ENCODE results near the gene ZNF791.
"Not testable (repeated sequence)": the region's sequence is repeated elsewhere in the genome, so short reads cannot be mapped to it uniquely, and the experiment has no call there.

The ZNF791 gene

DNA sequence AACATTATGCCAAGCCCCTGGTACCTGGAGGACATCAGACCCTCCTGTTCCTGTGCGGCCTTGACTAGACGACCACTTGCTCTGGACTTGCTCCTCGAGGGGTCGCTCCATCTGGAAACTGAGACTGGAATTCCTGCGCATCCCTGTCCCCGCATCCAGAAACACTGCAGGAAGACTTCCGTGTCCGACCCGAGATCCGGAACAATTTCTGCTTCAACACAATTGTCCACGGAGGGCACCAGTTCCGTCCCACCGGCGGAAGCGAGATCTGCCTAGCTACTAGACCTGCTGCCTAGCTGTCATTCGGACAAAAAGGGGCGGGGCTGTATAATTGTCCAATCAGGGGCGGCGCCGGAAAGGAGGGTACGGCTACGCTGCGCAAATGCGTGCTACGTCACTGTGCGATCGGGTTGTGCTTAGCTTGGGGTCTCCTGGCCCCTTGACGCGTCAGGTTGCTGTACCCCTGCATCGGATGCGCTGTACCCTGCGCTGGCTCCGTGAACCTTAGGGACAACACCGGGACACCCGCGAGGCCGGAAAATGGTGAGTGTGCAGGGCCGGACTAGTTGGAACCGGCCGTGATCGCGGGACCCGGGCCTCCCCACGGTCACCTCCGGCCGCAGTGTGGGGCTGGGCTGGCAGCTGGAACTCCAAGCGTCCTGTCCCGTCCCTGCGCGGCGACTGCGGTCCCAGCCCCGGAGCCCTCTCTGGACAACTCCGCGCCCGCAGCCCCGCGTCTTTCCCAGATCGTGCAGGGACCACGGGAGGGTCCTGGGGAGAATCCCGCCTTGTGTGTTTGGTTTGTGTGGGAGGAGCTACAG, at the start of gene ZNF791, which contains the start of gene ZNF490:
Gene ZNF791, plus strand, starts transcription at position 381 of the 821 bp plus-strand sequence. Its CDS starts 160 bp downstream, at position 541.
Gene ZNF490, minus strand, starts transcription at position 274 of the 821 bp plus-strand sequence. Its CDS starts 133 bp downstream, at position 141.
- peak within 1 kb of the TSS; percentile 98 for H3K4me3 ChIP-seq (ENCODE audit: low read length)
- peak; percentile 90 for DNase-seq (ENCODE audit: low read depth)
- TF ChIP-seq, protein P1, sequence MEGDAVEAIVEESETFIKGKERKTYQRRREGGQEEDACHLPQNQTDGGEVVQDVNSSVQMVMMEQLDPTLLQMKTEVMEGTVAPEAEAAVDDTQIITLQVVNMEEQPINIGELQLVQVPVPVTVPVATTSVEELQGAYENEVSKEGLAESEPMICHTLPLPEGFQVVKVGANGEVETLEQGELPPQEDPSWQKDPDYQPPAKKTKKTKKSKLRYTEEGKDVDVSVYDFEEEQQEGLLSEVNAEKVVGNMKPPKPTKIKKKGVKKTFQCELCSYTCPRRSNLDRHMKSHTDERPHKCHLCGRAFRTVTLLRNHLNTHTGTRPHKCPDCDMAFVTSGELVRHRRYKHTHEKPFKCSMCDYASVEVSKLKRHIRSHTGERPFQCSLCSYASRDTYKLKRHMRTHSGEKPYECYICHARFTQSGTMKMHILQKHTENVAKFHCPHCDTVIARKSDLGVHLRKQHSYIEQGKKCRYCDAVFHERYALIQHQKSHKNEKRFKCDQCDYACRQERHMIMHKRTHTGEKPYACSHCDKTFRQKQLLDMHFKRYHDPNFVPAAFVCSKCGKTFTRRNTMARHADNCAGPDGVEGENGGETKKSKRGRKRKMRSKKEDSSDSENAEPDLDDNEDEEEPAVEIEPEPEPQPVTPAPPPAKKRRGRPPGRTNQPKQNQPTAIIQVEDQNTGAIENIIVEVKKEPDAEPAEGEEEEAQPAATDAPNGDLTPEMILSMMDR (conservative IDR thresholded peaks at IDR 0.05; ENCODE audit: low read depth, low read length): peak; percentile 1

DNA sequence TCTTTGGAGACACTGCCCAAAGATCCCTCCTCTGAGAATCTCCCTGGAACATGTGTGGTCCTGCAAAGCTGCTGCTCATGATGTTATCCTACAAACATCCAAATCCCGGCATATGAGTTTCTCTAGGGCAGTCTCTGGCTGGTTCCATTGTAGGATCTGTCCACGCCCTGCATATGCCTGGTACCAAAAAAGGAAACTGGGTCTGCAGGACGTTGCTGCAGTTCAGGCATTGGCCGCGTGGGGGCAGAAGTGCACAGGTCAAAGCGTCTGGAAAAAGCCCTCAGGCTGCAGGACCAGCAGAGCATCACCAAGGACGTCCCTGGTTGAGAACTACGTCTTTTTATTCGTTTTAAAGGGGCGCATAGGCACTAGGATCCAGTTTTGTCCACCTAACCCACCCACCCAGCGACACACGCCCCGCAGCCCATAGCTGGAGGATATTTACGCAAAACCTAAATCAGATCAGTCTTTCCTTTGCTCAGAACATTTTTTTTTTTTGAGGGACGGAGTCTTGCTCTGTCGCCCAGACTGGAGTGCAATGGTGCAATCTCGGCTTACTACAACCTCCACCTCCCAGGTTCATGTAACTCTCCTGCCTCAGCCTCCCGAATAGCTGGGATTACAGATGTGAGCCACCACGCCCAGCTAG, 46.6 kb upstream of the ZNF791 start:
- peak; percentile 48 for DNase-seq (ENCODE audit: low read depth)
- TF ChIP-seq, protein P1 (conservative IDR thresholded peaks at IDR 0.05; ENCODE audit: low read depth, low read length): peak; percentile 99
- no peak overlapping the region for H3K4me3 ChIP-seq (ENCODE audit: low read length)

DNA sequence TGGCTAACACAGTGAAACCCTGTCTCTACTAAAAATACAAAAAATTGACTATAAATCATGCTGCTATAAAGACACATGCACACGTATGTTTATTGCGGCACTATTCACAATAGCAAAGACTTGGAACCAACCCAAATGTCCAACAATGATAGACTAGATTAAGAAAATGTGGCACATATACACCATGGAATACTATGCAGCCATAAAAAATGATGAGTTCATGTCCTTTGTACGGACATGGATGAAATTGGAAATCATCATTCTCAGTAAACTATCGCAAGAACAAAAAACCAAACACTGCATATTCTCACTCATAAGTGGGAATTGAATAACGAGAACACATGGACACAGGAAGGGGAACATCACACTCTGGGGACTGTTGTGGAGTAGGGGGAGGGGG, 44.3 kb upstream of the ZNF791 start:
- not testable (repeated sequence) for H3K4me3 ChIP-seq (ENCODE audit: low read length); DNase-seq (ENCODE audit: low read depth)

DNA sequence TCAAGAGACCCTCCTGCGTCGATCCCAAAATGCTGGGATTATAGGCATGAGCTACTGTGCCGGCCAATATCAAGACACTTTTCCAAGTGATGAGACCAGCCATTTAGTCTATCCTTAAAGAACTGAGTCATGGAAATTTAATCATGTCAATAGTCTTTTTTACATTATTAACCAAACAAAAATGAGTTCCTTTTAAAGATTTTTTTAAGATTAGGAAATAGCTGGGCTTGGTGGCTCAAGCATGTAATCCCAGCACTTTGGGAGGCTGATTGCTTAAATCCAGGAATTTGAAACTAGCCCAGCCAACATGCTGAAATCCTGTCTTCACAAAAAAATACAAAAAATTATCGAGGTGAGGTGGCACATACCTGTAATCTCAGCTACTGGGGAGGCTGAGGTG, 42.8 kb upstream of the ZNF791 start:
- TF ChIP-seq, protein P1 (conservative IDR thresholded peaks at IDR 0.05; ENCODE audit: low read depth, low read length): no peak
- no peak overlapping the region for H3K4me3 ChIP-seq (ENCODE audit: low read length)
- no peak for DNase-seq (ENCODE audit: low read depth)

DNA sequence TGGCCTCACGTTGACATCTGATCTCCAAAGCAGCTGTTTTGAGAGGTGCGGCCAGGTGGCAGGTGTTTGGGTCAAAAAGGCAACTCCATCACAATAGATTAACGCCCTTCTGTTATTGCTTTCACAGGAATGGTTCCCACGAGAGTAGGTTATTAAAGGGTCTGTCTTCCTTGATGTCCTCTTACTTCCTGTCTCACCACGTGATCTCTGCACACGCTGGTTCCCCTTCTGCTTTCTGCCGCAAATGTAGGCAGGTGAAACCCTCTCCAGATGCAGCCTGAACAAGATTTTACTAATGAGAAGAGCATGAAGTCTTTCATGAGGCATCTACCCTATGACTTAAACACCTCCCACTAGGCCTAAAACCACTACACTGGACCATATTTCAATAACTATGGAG, 36.7 kb upstream of the ZNF791 start:
- DNase-seq (ENCODE audit: low read depth): no peak
- H3K4me3 ChIP-seq (ENCODE audit: low read length): no peak overlapping the region
- TF ChIP-seq, protein P1 (conservative IDR thresholded peaks at IDR 0.05; ENCODE audit: low read depth, low read length): no peak

DNA sequence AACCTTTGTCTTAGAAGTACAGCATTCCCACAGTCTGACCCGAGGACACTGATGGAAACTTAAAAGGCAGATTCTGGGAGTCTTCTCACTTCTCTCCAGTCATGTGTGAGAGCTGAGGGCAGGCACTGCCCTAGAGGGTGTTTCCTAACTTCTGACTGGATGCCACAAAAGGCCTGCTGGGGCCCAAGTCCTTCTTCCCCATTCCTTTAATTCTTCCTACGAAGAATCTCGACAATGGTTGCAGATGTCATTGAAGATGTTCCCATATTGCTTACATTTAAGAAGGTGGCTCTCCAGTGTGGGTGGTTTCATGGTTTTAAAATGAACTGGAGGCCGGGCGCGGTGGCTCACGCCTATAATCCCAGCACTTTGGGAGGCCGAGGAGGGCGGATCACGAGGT, 32.1 kb upstream of the ZNF791 start:
- TF ChIP-seq, protein P1 (conservative IDR thresholded peaks at IDR 0.05; ENCODE audit: low read depth, low read length): no peak
- no peak overlapping the region for H3K4me3 ChIP-seq (ENCODE audit: low read length)
- no peak for DNase-seq (ENCODE audit: low read depth)

DNA sequence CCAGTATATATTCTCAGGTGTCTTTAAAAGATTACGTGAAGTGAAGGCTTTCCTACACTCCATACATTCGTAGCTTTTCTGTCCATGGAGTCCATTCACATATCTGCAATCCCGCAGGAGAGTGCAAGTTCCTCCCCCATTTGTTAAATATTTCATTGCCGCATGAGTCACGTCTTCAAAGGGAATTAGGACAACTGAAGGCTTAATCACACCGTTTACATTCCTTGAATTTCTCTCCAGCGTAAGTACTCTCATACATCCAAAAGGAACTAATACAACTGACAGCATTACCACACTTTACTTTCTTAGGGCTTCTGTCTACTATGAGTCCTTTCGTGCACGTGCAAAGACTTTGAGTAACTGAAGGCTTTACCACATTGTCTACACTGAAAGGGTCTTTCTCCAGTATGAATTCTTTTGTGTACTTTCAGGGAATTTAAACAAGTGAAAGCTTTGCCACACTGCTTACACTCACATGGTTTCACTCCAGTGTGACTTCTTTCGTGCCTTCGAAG, 30.5 kb upstream of the ZNF791 start:
- H3K4me3 ChIP-seq (ENCODE audit: low read length): no peak overlapping the region
- DNase-seq (ENCODE audit: low read depth): peak; percentile 61
- TF ChIP-seq, protein P1 (conservative IDR thresholded peaks at IDR 0.05; ENCODE audit: low read depth, low read length): no peak
